GM23338 (cell line): ENCODE measurements around the gene PUS3. TPM values are rescaled to one million over a fixed set of nuclear protein-coding genes. Genes with fewer than 3 reads are reported as not detected.

ENCODE experiments used
- ATAC-seq: fragments of 200-7000 bp; cut with Tn5 transposase; 3 replicates; pipeline ENCODE4 v1.9.1; 2020
- DNase-seq: peaks from one replicate; pipeline ENCODE4 v3.0.0-alpha.2; 2015; ENCODE audit warnings: low spot score
- H2AFZ ChIP-seq: fragments of 200-600 bp; sonication (generic); 2 replicates; pipeline ENCODE4 v1.8.0; 2016; ENCODE audit warnings: antibody characterized with exemption, mild to moderate bottlenecking, moderate library complexity
- H3F3A ChIP-seq: fragments of 200-600 bp; sonication (generic); replicated peaks from 2 replicates; pipeline ENCODE4 v1.8.0; 2017; ENCODE audit warnings: antibody characterized with exemption, mixed run types, low read depth
- H3K27ac ChIP-seq: fragments of 200-600 bp; sonication (generic); 2 replicates; pipeline ENCODE4 v1.6.1; 2016; ENCODE audit warnings: low read depth
- H3K27me3 ChIP-seq: fragments of 200-600 bp; sonication (generic); 2 replicates; pipeline ENCODE4 v1.8.0; 2016; ENCODE audit warnings: mild to moderate bottlenecking, mixed run types, moderate library complexity; ENCODE audit not compliant: insufficient read depth
- H3K36me3 ChIP-seq: fragments of 200-600 bp; sonication (generic); 2 replicates; pipeline ENCODE4 v1.8.0; 2016; ENCODE audit warnings: mild to moderate bottlenecking; ENCODE audit not compliant: insufficient read depth
- H3K4me1 ChIP-seq: fragments of 200-600 bp; sonication (generic); 2 replicates; pipeline ENCODE4 v1.8.0; 2016; ENCODE audit warnings: mild to moderate bottlenecking, moderate library complexity; ENCODE audit not compliant: insufficient read depth
- H3K4me2 ChIP-seq: fragments of 200-600 bp; sonication (generic); 2 replicates; pipeline ENCODE4 v1.7.1; 2017; ENCODE audit warnings: mixed run types
- H3K4me3 ChIP-seq: fragments of 200-600 bp; sonication (generic); 2 replicates; pipeline ENCODE4 v1.6.1; 2016; ENCODE audit warnings: mixed run types
- H3K79me2 ChIP-seq: fragments of 200-600 bp; sonication (generic); replicated peaks from 2 replicates; pipeline ENCODE4 v1.8.0; 2017; ENCODE audit warnings: mild to moderate bottlenecking; ENCODE audit not compliant: insufficient read depth
- H3K9me2 ChIP-seq: fragments of 200-600 bp; sonication (generic); 2 replicates; pipeline ENCODE4 v1.8.0; 2017; ENCODE audit not compliant: insufficient read depth
- H4K20me1 ChIP-seq: fragments of 200-600 bp; sonication (generic); replicated peaks from 2 replicates; pipeline ENCODE4 v1.8.0; 2017; ENCODE audit warnings: mild to moderate bottlenecking; ENCODE audit not compliant: insufficient read depth
- H3K27ac Mint-ChIP-seq: 2 replicates; pipeline ENCODE4 v1.8.0; 2020; ENCODE audit warnings: inconsistent platforms, mild to moderate bottlenecking, moderate library complexity, mixed read lengths
- H3K27me3 Mint-ChIP-seq: 3 replicates; pipeline ENCODE4 v1.8.0; 2022; ENCODE audit warnings: low read depth, mild to moderate bottlenecking, moderate library complexity, mixed read lengths, inconsistent platforms; ENCODE audit not compliant: insufficient read depth, poor library complexity
- H3K36me3 Mint-ChIP-seq: 3 replicates; pipeline ENCODE4 v1.8.0; 2021; ENCODE audit warnings: low read depth, mild to moderate bottlenecking, inconsistent platforms, moderate library complexity, mixed read lengths
- H3K4me1 Mint-ChIP-seq: 3 replicates; pipeline ENCODE4 v1.8.0; 2020; ENCODE audit warnings: mild to moderate bottlenecking, inconsistent platforms, mixed read lengths
- H3K4me3 Mint-ChIP-seq: 3 replicates; pipeline ENCODE4 v1.8.0; 2021; ENCODE audit warnings: moderate library complexity, mild to moderate bottlenecking, inconsistent platforms, mixed read lengths
- H3K9me3 Mint-ChIP-seq: 3 replicates; pipeline ENCODE4 v1.8.0; 2020; ENCODE audit warnings: moderate library complexity, mild to moderate bottlenecking, inconsistent platforms, mixed read lengths
- CREB1 ChIP-seq: fragments of 250-450 bp; sonication (Bioruptor Pico); IDR thresholded peaks from 2 replicates; pipeline ENCODE4 v1.5.0; 2020; ENCODE audit warnings: low read depth, mild to moderate bottlenecking, moderate library complexity
- CTCF ChIP-seq, 2 experiments: fragments of 200-600 bp in 1 of 2; sonication (generic) in 1 of 2; conservative IDR thresholded peaks; 2 replicates each; pipeline versions ENCODE4 v1.5.1 to v1.6.1; 2016 to 2017; ENCODE audit warnings: antibody characterized with exemption in 2 of 2, low read depth in 2 of 2, mild to moderate bottlenecking in 2 of 2, moderate library complexity in 1 of 2
- EZH2 ChIP-seq: fragments of 200-600 bp; sonication (generic); IDR thresholded peaks from one replicate; pipeline ENCODE4 v1.8.0; 2017; ENCODE audit warnings: antibody characterized with exemption, mild to moderate bottlenecking, low read depth; ENCODE audit not compliant: unreplicated experiment
- EZH2phosphoT487 ChIP-seq: fragments of 200-600 bp; sonication (generic); IDR thresholded peaks from one replicate; pipeline ENCODE4 v1.8.1; 2018; ENCODE audit warnings: antibody characterized with exemption; ENCODE audit not compliant: unreplicated experiment
- JUNB ChIP-seq: IDR thresholded peaks from one replicate; pipeline ENCODE4 v1.6.1; 2016; ENCODE audit warnings: antibody characterized with exemption; ENCODE audit not compliant: unreplicated experiment
- NANOG ChIP-seq: IDR thresholded peaks from 2 replicates; pipeline ENCODE4 v1.6.1; 2016; ENCODE audit warnings: antibody characterized with exemption, borderline replicate concordance
- POLR2AphosphoS5 ChIP-seq: IDR thresholded peaks from 2 replicates; pipeline ENCODE4 v1.6.1; 2016; ENCODE audit warnings: antibody characterized with exemption, low read depth
- REST ChIP-seq: IDR thresholded peaks from one replicate; pipeline ENCODE4 v1.6.1; 2018; ENCODE audit warnings: antibody characterized with exemption; ENCODE audit not compliant: unreplicated experiment
- STAT1 ChIP-seq: IDR thresholded peaks from one replicate; pipeline ENCODE4 v1.6.1; 2016; ENCODE audit warnings: antibody characterized with exemption; ENCODE audit not compliant: unreplicated experiment
- ZNF114 ChIP-seq: fragments of 250-450 bp; sonication (Bioruptor Pico); IDR thresholded peaks from 2 replicates; pipeline ENCODE4 v1.5.0; 2020; ENCODE audit warnings: mild to moderate bottlenecking, moderate library complexity
- ZNF331 ChIP-seq: fragments of 250-450 bp; sonication (Bioruptor Pico); IDR thresholded peaks from 2 replicates; pipeline ENCODE4 v1.5.0; 2020; ENCODE audit warnings: low read depth, mild to moderate bottlenecking, moderate library complexity
- ZNF462 ChIP-seq: fragments of 250-450 bp; sonication (Bioruptor Pico); IDR thresholded peaks from 2 replicates; pipeline ENCODE4 v1.5.0; 2020; ENCODE audit warnings: mild to moderate bottlenecking, moderate library complexity
- polyA plus RNA-seq: library from polyadenylated mRNA; unstranded; fragments of >200 nt; fragmentation: Nextera tagmentation; extraction: Ambion mirVana; gene quantifications from 2 replicates; pipeline ENCODE4 v1.2.1, GENCODE V29; 2016
- total RNA-seq: library from RNA; depleted of rRNA; stranded (reverse); fragments of >200 nt; shearing (Covaris generic); gene quantifications from 2 replicates; pipeline ENCODE4 v1.2.3, GENCODE V29; 2014

Gene PUS3
- total and polyA plus RNA-seq, 2 experiments from 2014 or later = 15.8 to 24.1 TPM

- no peak overlapping the region for H2AFZ ChIP-seq
- H4K20me1 ChIP-seq = no peaks in the 10 kb centered on the region
- no peaks in the 10 kb centered on the region for H3K9me2 ChIP-seq
- no peak for ATAC-seq
- H3K79me2 ChIP-seq = no peaks in the 10 kb centered on the region
- Mint-ChIP-seq H3K4me3 (no peak overlapping the region), H3K36me3 (no peaks in the 10 kb centered on the region), H3K9me3 (no peaks in the 10 kb centered on the region), H3K4me1 (peaks cover 38% of the 10 kb centered on the region), H3K27ac (no peak overlapping the region), H3K27me3 (peaks cover 6% of the 10 kb centered on the region)
- no peak overlapping the region for H3K4me3 ChIP-seq
- H3F3A ChIP-seq = no peaks in the 10 kb centered on the region
- H3K36me3 ChIP-seq = no peaks in the 10 kb centered on the region
- no peak overlapping the region for H3K27ac ChIP-seq
- H3K4me2 ChIP-seq = no peak overlapping the region
- H3K27me3 ChIP-seq = no peaks in the 10 kb centered on the region
- peaks cover 10% of the 10 kb centered on the region for H3K4me1 ChIP-seq
- no peak for DNase-seq
- TF ChIP-seq ZNF114 (CRISPR knock-in tag) (no peak), EZH2phosphoT487 (no peak), CTCF (conservative IDR thresholded peaks at IDR 0.05; ENCODE audit: low read depth in 2 of 2) (0 out of 4 replicates have a peak, but pooled peaks of 1 of the 2 experiments have one; percentile 17), CREB1 (CRISPR knock-in tag) (no peak)
These were observed 32.0 kb upstream of the PUS3 start for GRCh38 chr11:125935056-125935455.

GRCh38 chr11:125934473-125934872 lies 31.5 kb upstream of the PUS3 start:
- H3K4me1 Mint-ChIP-seq = peaks cover 38% of the 10 kb centered on the region
- ATAC-seq = no peak
- Histone ChIP-seq H2AFZ (no peak overlapping the region; the same call in 1 of the 2 replicates), H3K36me3 (no peaks in the 10 kb centered on the region), H4K20me1 (no peaks in the 10 kb centered on the region), H3K79me2 (no peaks in the 10 kb centered on the region), H3K27me3 (no peaks in the 10 kb centered on the region), H3K4me2 (no peak overlapping the region), H3F3A (no peaks in the 10 kb centered on the region), H3K4me1 (peaks cover 10% of the 10 kb centered on the region), H3K9me2 (no peaks in the 10 kb centered on the region), H3K27ac (no peak overlapping the region), H3K4me3 (no peak overlapping the region)
- no peak overlapping the region for H3K4me3 Mint-ChIP-seq
- peaks cover 6% of the 10 kb centered on the region for H3K27me3 Mint-ChIP-seq
- no peaks in the 10 kb centered on the region for H3K9me3 Mint-ChIP-seq
- no peak for DNase-seq
- no peaks in the 10 kb centered on the region for H3K36me3 Mint-ChIP-seq
- H3K27ac Mint-ChIP-seq = no peak overlapping the region
- TF ChIP-seq EZH2phosphoT487 (no peak), STAT1 (no peak), POLR2AphosphoS5 (no peak), NANOG (no peak), REST (no peak), JUNB (no peak), EZH2 (no peak), ZNF331 (no peak), ZNF462 (no peak)
